ENCODE data around the gene KRT20.

GRCh38 chr17:40883031-40883430 lies 2.0 kb downstream of the KRT20 start:
- no peak for TF ChIP-seq CTCF (IDR thresholded peaks at IDR 0.05)
- TF ChIP-seq POLR2A (IDR thresholded peaks at IDR 0.05), result no peak

All from lower leg skin (tissue), 3 donors.